Measurements from ENCODE around the gene GALNT13.

The GALNT13 gene

GRCh38 chr2:153871231-153872221 lies at the start of gene GALNT13:
TSS of gene GALNT13 (plus strand) at chr2:153871922.
- no peak for DNase-seq

DNA sequence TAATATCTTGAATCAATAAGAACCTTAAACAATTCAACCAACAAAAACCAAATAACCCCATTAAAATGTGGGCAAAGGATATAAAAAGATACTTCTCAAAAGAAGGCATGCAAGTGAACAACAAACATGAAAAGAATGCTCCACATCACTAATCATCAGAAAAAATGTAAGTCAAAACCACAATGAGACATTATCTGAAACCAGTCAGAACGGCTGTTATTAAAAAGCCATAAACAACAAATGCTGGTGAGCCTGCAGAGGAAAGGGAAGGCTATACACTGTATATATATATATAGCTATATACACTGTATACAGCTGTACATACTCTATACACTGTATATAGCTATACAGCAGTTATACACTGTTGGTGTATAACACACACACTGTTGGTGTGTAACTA lies 47.8 kb upstream of the GALNT13 start:
- no peak for DNase-seq

GRCh38 chr2:153828335-153828734 lies 43.4 kb upstream of the GALNT13 start:
- no peak for DNase-seq

DNA sequence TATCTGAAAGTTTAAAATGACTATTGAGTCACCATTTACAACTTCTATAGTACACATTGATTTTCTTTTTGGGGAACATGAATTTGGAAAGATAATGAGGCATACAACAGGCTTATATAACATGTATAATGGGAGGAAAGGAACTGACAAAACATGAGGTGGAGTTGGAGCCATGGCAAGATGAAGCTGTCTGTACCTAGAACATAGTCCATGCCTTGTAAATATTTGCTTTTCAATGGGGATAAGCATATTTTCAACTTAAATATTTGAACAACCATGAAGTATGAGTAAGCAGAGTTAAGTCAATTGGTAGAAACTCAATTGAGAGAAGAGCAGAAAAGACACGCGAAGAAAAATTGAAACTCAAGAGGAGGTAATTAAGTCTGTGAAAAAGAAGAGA lies 37.1 kb upstream of the GALNT13 start:
- DNase-seq = no peak

DNA sequence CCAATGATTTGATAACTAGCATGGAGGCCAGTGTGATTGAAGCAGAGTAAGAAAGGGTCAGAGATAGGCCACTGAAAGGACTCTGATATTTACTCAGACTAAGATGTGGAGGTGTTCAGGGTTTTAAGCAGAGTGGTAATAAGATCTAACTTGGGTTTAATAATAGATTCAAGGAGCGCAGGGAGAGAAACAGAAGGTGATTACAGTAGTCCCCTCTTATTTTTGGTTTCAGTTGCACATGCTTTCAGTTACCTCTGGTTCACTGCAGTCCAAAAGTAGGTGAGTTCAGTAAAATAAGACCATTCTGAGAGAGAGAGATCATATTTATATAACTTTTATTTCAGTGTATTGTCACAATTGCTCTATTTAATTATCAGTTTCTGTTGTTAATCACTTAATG lies 13.5 kb upstream of the GALNT13 start:
- DNase-seq = no peak

DNA sequence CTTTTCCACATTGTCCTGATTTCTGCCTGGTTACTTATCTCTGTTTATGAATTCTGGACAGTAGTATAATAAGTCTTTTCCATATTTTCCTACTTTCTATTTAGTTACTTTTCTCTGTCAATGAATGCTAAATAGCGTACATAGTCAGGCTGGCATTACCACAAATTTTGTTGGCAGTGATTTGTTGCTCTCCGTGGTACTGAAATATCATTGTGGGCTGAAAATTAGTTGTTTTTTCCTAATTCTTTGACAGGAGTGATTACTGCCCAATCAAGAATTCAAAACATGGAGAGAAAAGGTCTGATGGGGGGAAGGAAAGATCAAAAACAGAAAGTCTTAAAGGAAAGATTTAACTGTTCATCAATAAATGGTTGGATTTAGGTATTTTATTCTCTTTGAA lies 7.7 kb upstream of the GALNT13 start:
- no peak for DNase-seq

GRCh38 chr2:153866595-153866994 lies 5.1 kb upstream of the GALNT13 start:
- DNase-seq = no peak

DNA sequence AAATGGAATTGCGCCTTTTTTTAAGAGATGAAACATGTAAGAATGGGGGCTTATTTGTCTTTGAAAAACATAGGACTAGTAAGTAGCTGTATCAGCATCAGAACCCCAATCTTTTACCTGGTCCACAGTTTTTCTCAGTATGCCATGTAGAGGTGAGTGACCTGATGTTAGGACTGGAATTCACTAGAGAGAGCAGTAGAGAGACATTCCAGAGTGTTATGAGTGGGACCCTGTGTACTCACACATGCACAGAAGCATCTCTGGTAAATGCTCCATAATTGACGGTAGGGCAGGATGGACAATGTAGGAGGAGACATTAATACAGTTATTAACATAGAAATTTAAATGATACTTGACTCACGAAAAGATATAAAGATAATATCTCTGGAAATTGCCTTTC lies 1.4 kb upstream of the GALNT13 start:
- DNase-seq = no peak

DNA sequence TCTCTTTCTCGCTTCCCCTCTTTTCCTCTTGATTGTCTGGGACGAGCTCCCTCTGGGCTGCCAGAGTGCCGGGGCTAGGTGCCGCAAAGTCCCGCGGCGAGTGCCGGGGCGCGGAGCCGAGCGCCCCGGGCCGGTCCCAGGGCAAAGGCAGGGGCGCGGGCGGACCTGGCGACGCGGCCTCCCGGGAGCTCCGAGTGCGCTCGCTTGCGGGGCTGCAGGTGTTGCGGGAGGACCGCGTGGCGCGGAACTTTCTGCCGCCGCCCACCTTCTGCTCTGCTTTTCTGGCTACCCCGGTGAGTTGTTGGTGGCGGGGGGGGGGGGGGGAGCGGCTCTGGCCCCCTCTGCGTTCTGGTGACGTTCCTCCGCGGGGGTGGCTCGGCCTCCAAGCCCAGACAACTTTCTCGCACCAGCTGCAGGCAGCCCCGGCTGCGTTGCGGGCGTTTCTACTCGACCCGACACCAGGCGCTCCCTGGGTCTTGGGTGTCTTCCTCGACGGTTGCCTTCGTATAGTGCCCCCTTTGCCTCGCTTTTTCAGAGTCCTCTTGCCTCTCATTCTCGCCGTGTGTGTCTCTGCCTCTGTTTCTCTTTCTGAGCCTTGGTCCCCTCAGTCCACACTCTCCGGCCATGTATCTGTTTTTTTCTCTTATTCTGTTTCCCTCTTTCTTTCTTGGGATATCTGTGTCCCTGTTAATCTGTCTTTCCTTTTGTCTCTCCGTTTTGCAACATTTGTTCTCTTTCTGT lies 759 bp downstream of the GALNT13 start:
- no peak for DNase-seq

DNA sequence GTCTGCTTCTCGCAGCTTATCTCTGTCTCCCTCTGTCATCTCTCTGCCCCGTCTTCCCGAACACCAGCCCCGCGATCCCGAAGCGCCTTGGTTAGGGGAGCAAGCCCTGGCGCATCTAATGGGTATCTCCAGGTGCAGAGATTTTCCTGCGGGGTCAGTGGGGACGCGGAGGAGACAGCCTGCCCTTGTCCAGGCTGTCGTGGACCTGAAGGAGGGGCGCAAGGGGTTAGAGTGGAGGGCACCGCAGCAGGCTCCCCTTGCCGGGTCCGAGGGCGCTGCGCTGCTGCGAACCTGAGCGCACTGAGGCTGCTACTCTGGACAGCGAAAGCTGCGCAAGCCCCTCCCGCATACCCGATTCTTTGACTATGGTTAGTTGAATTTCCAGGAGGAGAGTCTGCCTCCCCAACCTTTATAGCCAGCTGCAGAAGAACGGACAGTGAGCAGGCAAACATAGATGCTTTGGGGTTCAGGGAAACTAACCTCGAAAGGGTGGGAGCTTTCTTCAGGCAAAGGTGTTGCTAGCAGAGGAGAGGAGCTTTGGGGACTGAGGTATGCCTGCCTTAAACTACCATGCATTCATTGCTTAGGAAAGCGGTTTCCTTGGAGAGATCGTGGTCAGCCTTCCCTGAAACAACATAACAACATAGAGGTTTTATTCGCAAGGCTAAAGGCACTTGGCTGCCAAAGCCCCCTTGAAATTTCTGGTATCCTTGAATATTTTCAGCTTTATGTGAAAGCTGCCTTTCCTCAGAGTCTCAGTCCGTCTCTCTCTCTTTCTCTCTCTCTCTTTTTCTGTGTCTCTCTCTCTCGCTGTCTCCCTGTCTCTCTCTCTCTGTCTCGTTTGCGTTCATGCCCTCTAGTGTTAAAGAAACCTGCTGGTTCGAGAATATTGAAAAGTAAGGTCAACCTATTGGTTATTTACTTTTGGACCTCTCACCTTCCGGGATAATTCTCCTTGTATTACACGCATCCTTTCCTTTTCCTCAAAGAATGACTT lies 1.6 kb downstream of the GALNT13 start:
- no peak for DNase-seq

- no peak for DNase-seq
These were observed 4.2 kb downstream of the GALNT13 start for GRCh38 chr2:153875801-153876466.

DNA sequence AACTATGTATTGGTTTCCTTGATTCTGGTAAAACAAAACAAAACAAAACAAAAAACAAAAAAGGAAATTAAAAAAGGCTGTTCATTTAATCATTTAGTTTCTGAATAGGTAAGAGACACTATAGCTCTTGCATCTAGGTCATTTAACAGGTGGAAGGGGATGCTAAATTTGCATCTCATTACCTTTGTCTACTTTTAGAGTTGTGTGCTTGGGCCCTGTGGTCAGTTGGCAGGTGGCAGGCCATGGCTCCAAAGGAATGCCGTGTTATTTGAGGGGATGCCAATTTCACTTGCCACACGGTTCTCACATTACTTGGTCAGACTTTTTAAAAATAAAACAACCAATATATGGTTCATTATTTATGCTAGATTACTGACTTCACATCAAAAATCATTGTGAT lies 9.2 kb downstream of the GALNT13 start:
- DNase-seq = no peak

- no peak for DNase-seq
These were observed 15.1 kb downstream of the GALNT13 start for GRCh38 chr2:153886833-153887232.

GRCh38 chr2:153890576-153890975 lies 18.9 kb downstream of the GALNT13 start:
- no peak for DNase-seq

DNA sequence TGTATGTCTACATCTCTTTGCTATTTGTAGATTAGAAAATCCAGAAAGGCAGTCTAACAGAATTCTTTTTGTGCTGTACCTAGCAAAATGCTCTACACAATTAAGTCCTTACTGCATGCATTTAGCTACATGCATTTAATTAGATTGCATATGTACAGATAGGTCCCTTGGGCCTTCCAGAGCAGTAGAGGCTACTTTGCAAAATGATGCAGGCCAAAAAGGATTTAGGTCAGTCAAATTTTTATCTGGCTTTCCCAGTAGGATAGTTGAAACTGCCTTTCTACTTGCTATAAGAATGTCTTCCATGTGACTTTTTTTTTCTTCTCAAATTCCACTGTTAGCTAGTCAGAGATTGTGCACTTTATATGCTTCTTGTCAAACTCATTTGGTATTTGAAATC lies 19.3 kb downstream of the GALNT13 start:
- no peak for DNase-seq

DNA sequence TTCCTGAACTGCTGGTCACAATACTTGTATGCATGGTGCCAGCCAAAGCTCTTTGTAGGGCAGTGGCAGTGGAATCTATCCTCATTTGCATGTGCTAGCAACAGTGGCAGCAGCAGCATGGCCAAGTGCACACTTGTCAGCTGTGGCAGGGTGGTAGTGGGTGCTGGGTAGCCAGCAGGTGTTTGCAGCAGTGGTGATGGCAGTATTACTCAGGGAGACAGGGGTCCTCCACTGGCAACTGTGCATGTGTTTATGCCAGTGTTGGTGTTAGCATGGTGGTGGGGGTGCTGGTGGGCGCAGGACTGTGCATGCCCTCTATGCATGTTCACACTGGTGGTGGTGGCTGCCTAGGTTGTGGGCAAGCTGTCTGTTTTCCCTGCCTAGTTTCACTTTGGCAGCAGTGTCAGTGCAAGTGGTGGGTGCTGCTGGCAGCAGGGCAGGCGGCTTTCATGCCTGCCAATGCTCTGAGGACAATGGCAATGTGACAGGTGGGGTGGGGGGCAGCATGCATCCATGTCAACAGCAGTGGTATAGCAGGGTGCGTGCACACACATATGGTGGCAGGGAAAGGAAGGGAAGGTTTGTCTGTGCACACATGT lies 41.2 kb downstream of the GALNT13 start:
- DNase-seq = no peak

DNA sequence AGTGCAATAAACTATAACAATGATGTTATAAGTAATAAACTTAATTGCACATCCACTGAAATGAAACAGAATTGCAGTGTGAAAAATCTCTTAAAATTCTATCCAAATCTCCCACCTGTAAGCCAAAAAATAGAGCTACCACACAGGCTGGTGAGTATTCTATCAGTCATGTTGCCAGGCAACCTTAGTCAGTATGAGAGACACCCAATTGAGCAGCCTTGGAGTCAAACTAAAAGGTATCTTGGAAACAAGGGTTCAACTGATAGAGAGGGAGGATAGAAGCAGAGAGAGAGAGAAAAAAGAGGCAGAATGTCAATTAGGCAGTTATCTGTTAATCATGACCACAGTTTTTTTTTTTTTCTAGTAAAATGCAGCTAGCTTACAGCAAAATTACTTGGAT lies 45.8 kb downstream of the GALNT13 start:
- no peak for DNase-seq

DNA sequence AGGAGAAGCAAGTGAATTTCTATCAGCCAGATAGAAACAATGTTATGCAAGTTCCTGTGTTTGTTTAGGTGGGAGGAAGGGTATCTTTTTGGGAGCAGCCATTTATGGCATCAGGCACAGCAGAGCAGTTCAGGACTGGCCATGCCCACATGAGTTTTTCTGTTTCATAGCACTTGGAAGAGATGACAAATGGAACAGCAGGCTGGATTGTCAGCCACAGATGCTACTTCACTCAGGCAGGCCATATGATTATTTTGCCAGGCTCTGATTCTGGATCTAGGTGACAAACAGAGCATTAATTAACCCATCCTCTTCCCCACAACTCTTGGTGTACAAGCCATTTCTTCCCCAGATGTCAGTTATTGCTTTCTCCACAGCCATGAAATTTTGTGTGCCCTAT lies 63.8 kb downstream of the GALNT13 start:
- no peak for DNase-seq

DNA sequence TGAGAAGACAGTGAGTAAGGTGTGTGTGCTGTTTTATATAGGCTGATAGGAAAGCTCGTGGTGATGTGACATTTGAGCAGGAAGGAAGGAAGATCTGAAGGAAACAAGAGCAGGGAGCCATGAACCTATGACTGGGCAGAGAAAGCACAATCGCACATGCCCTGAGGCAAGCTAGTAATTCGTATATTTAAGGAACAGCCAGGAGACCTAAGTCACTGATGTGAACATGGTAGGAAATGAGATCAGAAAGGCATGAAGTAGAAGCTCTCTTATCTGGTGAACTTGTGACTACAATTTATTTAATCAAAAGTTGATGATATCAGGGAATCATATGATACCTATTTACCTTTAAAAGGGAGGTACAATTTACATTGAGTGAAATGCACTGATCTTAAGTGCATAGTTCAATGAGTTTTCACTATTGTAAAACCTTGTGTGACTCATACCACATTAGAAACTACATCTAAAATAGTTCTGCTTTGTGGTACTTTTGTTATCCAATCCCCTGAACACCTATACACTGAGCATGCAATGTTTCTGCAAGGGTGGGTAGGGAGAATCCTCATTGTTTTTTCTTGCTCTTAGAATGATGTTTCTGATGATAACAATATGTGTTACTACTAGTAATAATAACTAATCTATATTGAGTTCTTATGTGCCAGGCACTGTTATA lies 67.5 kb downstream of the GALNT13 start:
- DNase-seq = no peak

GRCh38 chr2:153940511-153940910 lies 68.8 kb downstream of the GALNT13 start:
- DNase-seq = no peak

DNA sequence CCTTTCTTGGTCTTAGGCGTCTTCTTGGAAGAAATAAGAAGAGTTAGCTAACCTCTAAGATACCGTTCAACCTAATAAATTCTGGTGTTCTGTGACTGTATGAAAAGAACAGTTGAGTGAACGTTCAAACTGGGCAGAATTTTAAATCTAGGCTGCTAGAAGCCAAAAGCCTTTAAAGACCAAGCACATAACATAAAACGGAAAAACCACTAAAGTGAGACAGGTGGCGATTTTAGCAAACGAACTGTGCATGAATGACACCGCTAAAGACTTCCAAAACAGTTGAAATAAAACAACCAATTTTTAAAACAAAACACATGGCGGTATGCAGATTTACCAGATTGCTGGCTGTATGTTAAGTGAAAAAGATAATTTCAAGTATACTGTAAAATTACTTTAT lies 73.1 kb downstream of the GALNT13 start:
- no peak for DNase-seq
